Stimulated activated CD4-positive, alpha-beta T cell treated with anti-CD3 and anti-CD28 coated beads, Interleukin-15, amount 100 ng/mL, for 24 hours (primary cell): ENCODE data around the gene ARHGAP27.

ENCODE experiments used
- DNase-seq: peaks from one replicate; pipeline ENCODE4 v3.0.0-alpha.2; 2020

The ARHGAP27 gene

DNA sequence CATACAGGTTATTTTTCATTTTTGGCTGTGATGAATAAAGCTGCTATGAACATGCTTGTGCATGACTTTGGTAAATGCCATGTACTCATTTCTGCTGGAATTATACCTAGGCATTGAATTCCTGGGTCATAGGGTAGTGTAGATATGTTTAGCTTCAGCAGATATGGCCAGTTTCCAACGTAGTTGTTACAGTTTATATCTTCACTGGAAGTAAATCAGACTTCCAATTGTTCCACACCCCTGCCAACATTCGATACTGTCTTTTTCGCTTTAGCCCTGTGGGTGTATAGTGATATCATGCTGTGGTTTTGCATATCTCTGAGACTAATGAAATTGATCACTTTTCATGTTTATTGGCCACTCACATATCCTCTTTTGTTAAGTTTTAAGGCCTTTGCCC, 50.4 kb downstream of the ARHGAP27 start:
- no peak for DNase-seq

DNA sequence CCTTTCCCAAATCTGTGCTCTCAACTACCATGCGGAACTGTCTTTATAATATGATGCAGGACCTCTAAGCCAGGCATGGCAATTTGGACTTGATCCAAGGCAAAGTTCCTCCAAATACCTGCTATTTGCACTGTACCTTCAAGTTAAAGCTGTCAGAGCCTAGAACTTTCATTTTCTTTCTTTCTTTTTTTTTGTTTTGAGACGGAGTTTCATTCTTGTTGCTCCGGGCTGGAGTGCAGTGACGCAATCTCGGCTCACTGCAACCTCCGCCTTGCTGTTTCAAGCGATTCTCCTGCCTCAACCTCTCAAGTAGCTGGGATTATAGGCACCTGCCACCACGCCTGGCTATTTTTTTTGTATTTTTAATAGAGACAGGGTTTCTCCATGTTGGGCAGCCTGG, 51.7 kb downstream of the ARHGAP27 start:
- DNase-seq: no peak

DNA sequence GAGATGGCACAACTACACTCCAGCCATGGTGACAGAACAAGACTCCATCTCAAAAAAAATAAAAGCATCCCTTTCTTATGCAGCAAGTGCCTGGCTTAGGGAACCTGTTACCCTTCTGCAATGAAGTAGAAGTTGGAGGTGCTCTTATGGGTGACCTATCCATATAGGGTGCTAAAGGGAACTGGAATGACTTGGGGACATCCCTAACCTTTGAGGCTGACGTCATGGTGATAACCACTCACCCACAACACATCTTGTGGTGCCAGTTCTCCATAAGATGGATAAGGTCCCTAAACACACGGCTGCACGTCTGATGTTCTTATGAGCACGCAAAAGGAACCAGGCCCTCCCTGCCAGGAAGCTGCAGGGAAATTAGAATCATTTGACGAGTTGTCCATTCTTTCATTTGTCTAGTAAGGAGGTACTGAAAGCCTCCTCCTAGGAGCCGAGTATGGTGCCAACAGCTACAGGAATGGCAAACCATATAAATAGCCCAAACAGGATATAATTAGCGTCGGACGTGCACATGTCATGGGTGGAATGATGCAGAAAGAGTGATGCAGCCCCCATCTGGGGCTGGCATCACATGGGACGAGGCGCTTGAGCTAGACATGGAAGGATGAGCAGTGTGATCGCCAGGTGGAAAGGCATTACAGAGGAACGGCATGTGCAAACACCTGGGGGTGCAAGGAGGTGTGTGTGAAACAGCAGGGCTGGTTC, 52.5 kb downstream of the ARHGAP27 start:
- DNase-seq: no peak

DNA sequence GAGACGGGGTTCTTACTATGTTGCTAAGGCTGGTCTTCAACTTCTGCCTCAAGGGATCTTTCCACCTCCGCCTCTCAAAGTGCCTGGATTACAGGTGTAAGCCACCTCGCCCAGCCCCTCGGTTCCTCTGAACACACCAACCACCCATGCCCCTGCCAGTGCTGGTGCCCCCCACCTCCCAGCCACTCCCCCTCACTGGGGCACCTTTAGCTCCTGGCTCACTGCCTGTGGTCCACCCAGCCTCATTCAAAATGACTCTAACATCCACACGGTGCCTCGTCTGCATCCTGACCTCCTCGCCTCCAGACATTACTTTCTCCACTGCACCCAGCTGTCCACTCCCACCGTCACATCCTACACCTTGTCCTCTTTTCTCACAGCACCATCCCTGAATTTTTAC, 55.3 kb downstream of the ARHGAP27 start:
- DNase-seq: no peak

DNA sequence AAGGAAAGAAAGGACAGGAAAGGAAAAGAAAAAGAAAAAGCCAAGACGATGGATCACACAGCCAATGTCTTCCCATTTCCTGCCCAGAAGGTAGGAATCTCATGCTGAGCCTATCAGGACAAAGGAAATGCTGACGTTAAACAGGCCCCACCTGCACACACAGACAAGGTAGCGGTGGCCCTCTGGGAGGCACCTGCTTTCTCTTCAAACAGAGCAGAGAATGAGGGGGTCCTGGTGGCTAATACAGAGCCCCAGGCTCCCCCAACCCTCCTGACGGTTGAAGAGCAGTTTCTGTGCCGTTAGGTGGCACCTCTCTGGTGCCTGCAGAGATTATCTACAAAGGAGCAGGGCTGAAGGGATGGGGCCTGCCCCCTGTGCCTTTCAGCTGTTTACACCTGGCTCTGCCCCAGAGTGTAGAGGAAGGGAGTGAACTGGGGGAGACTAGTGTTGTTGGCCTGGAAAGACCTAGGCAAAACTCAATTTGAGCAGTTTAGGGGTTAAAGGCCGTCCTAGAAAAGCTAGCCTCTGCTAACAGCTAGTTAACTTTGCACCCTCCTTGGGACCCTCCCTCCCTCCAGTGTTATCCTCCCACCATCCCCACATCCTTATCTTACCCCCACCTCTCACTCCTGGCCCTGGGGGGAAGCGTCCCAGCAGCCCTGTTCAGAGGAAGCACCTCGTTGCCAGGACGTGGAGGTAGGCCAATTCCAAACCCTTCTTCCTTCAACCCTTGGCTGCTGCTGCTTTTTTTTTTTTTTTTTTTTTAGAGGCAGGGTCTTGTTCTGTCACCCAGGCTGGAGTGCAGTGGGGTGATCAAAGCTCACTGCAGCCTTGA, 56.3 kb downstream of the ARHGAP27 start:
- no peak for DNase-seq

DNA sequence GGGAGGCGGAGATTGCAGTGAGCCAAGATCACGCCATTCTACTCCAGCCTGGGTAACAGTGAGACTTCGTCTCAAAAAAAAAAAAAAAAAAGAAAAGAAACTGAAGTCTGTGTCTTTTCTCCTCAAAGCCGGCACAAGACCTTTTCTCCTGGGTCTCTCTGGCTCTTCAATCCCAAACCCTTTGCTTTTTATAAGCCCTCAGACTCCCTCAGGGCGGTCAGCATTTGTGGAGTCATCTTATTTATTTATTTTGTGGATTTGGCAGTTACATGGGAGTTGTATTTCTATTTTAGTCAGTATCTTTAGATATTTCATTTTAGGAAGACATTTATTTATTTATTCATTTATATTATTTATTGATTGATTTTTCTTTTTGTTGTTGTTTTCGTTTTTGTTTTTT, 58.2 kb downstream of the ARHGAP27 start:
- no peak for DNase-seq

DNA sequence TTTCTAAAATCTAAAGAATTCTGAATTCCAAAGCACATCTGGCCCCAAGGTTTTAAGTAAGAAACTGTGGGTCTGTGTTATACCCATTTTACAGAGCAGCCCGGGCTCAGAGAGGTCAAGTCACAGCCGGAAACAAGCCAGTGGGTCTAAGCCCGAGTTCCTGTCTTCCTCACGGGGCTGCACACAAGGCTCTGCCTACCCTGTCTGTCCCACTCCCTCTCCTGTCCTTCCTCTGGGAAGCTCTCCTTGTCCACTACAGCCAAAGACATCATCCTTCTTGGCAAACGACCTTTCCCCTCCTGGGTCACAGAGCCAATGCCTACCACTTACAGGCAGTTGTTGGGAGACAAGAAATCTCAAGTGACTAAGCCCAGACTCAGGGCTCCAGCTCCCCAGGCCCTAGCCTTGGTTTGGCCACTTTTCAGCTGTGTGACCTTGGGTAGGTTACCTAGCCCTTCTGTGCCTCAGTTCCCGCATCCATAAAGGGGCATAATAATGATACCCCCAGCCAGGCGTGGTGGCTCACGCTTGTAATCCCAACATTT, 60.3 kb downstream of the ARHGAP27 start:
- DNase-seq: no peak

DNA sequence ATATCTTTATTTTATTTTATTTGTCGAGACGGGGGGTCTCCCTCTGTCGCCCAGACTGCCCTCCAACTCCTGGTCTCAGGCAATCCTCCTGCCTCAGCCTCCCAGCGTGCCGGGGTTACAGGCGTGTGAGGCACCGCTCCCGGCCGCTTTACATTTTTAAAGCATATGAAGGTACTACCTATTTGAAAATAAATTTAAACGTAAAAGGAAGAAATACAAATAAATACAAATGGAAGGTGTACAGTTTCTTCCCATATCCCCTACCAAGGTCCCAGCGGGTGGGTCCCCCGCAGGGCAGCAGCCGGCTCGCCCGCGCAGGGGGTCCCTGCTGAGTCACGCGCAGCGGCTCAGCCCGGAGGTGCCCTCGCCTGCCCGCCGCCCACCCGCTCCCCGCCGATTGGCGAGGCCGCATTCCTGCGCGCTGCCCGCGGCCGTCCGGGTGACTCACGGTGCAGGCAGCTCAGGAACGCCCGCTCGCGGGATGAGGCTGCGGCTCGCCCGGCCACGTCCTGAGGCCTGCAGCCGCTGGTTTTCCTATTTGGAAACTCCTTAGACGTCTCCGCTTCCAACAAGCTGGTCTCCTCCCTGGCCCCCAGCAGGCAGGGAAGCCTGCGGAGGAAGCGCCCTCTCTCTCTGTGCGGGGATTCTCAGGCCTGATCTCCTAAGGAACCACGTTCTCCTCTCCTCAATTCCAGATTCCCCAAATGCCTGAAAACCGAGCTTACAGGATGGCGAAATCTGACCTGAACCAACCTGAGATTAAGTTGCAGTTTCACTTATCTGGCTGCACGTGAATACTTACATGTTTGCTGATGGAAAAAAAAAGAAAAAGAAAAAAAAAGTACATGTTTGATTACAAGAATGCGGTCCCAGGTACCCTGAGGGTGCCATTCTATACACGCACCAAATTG, 61.0 kb downstream of the ARHGAP27 start:
- peak; percentile 74 for DNase-seq

DNA sequence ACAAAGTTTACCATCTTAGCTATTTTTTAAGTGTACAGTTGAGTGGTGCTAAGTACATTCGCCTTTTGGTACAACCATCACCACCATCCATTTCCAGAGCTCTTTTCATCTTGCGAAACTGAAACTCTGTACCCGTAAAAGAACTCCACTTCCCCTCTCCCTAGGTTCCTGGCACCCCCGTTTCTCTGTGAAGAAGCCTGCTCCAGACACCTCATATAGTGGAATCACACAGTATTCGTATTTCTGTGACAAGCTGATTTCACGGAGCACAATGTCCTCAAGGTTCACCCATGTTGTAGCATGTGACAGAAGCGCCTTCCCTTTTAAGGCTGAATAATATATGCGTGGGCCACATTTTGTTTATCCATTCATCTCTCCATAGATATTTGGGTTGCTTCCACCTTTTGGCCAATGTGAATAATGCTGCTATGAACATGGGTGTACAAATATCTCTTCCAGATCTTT, 61.7 kb downstream of the ARHGAP27 start:
- DNase-seq: no peak

DNA sequence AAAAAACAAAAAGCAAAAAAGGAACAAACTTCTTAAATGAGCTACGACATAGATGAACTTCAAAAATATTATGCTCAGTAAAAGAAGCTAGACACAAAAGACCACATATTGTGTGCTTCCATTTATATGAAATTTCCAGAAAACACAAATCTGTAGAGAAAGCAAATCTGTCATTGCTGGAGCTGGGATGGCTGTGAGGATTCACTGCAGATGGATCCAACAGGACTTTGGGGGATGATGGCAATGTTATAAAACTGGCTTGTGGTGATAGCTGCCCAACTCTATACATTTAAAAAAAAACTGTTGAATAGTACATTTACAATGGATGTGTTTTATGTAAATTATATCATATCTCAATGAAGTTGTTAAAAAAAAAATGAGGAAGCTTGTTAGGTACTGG, 63.2 kb downstream of the ARHGAP27 start:
- DNase-seq: no peak

DNA sequence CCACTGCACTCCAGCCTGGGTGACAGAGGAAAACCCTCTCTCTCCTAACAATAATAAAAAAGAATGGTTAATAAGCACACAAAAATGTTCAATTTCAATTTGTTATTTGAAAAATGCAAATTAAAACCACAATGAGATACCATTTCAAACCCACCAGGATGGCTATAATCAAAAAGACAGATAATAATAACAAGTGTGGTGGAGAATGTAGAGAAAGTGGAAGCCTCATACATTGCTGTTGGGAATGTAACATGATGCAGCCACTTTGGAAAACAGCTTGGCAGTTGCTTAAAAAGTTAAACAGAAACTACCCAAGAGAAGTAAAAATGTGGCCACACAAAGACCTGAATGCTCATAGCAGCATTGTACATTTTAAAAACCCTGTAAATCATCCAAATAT, 64.0 kb downstream of the ARHGAP27 start:
- DNase-seq: no peak

DNA sequence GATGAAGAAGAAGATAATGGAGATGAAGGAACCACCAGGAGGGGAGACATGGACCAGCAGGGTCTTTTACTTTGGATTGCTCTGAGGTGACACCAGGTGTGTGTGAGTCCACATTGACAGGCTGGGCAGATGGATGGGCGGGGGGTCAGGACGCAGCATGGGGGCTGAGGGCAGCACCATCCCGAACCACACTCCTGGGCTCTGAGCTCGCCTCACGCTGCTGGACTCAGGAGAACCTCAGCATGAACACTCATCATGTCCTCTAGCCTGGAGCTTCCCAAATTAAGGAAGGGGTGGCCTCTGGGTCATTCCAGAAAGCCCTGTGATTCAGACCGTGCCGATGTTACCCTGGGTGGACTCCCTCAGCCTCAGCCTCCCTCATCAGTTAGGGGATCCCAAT, 65.5 kb downstream of the ARHGAP27 start:
- DNase-seq: no peak

DNA sequence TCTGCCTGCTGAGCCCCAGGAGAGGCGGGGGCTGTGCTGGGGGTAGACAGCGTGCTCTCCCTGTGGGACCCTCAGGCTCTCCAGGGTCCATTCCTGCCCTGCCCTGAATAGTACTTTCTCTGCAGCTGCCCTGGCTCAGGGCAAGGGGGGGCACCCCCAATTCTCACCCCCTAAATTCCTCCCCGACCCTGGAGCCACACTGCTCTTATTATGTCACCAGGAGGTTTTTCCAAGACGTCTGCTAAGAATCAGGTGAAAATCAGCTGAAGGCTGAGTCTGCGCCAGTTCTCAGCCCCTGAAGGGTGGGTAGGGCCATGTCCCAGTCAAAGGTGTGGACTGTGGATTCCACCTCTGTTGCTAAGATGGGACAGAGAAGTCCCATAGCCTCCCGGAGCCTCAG, 66.0 kb downstream of the ARHGAP27 start:
- DNase-seq: no peak

DNA sequence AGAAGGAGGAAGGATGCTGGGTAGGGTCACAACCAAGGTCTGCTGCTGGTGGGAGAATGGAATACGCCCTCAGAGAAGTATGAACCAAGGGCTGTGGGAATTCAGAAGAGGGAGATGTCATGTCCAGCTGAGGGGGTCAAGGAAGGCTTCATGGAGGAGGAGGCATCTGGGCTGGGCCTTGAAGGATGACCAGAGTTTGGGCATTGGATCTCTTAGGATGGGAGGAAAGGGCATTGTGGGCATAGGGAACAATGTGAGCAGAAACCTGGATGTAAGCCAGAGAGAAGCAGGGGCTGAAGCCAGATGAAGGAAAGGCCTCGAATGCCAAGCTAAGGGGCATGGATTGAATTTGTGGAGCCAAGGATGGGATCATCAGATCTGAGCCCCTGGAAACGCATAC, 66.6 kb downstream of the ARHGAP27 start:
- no peak for DNase-seq

DNA sequence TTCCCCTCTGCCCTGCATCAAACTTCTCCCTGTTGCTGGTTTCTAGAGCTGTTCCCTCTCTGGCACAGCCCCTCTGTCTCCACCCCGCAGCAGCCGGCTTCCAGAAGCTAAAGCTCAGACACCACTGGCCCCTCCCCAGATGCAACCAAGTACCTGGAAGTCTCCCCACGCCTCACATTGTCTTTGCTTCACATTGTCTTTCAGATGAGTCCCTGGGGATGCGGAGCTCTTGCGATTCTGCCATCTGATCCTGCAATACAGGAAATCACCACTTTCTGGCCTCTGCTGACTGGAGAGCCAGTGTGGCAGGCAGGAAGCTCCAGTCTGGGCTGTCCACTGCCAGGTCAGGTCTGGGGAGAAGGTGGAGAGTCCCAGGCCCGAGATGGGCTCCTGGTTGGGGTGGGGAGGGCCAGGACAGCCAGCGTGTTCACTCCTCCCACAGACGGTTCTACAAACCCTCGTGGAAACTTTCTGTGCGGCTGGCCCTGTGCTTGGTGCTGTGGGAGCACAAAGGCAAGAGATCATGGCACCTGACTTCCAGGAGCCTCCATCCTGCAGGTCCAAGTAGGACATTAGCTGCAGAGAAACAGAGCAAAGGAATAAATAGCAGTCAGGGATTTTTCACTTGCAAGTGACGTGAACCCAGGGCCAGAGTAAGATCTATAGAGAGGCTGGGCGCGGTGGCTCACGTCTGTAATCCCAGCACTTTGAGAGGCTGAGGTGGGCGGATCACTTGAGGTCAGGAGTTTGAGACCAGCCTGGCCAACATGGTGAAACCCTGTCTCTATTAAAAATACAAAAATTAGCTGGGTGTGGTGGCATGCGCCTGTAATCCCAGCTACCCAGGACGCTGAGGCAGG, 67.9 kb downstream of the ARHGAP27 start:
- no peak for DNase-seq

DNA sequence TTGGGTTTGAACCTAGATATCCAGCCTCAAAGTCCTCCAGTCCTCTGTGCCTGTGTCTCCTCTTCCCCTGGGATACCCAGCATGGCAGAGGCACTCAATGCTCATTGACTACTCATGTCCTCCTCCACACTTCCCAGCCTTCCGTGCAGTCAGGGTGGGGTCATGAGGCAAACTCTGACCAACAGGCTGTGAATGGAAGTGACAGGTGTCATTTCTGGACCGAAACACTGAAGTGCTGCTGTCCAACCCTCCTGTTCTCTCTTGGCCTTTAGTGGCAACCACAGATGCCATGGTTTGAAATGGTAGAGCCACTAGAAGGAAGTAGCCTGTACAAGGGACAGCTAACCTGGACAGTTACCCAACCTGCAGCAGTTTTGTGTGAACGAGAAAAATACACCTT, 69.2 kb downstream of the ARHGAP27 start:
- DNase-seq: no peak

DNA sequence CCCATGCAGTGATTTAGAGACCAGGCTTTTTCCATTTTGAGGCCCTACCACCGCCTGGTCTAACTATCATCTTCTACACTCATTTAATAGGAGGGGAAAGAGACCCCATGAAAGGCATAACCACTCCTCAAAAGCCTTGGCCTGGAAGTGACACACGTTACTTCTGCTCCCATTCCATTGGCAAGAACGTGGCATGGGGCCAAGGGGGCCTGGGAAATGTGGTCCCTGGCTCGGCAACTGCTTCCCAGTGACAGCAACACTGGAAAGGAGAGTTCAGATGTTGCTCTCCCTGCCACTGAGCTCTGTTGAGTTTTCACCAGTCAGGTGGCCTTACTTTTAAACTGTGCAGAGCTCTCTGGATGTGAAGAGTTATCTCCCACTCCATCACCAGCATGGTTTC, 70.7 kb downstream of the ARHGAP27 start:
- no peak for DNase-seq

DNA sequence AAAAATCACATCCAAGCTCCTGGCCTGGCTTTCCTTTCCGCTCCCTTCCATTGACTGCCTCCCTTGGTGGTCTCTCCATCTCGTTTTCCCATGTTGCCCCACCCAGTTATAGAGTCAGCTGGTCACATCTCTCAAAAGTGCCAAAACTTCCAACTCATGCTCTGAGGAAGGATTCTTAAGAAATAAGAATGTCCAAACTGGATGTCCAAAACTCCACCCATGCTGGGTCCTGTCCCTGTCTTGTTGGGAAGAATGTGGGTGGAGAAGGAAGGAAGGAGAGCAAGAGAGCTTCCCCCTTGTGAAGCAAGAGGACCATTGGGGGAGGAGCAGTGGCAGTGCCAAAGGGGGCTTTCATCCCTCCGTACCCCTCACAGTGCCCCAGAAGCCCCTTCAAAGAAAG, 71.2 kb downstream of the ARHGAP27 start:
- no peak for DNase-seq

DNA sequence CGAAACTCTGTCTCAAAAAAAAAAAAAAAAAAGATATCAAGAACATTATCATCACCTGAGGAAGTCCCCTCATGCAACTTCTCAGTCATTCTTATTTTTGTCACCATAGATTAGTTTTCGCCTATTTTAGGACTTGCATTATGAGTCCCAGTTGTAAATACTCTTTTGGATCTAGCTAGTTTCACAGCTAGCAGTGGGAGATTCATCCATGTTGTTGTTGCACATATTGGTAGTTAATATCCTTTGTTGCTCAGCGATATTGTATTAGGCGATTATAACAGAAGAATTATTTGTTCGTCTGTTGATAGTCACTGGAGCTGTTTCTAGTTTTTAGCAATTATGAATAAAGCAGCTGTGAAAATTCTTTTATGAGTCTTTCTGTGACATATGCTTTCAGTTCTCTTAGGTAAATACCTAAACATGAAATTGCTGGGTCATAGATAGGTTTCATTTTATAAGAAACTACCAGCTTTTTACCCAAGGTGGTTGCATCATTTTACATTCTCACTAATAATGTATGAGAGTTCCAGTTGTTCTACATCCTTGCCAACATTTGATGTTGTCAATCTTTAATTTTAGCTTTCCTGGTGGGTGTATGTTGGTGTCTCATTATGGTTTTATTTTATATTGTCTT, 75.2 kb downstream of the ARHGAP27 start:
- DNase-seq: no peak

DNA sequence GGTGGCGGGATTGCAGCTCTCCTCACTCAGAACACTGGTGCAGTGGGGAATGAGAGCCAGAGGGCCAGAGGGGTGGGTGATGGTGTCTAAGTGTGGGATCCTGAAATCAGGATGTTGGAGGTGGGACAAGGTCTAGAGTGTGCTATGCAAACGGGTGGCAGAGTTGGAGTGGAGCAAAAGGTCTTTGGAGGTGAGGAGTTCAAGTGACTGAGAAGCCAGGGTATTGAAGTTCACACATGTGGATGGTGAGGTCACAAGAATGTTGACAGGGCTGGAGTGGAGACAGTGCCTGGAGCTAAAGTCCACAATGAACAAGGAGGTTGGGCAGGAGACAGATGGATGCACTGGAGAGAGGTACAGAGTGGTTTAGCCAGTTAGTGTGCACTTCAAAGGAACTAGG, 77.6 kb downstream of the ARHGAP27 start:
- no peak for DNase-seq

DNA sequence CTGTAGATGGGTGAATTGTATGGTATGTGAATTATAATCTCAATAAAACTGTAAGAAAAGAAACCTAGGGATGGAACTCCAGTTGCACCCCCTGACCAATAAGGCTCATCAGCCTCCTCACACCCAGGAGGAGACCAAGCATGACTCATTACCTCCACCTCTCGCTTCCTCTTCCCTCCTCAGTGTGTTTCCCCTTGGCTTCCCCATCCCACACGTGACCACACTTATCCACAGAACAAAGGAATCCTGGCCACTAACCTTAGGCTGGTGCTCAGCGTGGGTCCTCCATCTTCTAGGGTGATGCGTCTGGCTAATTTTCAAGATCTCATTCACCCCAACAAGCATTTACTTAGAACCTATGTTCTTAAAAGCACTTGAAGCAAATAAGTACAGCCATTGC, 79.6 kb downstream of the ARHGAP27 start:
- peak; percentile 66 for DNase-seq

DNA sequence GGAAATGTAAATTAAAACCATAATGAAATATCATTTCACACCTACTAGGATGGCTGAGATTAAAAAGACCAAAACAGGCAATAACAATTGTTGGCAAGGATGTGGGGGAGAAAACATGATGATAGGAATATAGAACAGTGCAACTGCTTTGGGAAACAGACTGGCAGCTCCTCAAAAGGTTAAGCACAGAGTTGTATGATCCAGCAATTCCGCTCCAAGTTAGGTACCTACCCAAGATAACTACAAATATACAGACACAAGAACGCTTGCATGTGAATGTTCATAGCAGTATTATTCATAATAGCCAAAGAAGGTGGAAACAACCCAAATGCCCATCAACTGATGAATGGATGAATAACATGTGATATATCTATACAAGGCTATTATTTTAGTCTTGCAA, 80.8 kb downstream of the ARHGAP27 start:
- no peak for DNase-seq
